Stomach (tissue), 9 donors: ENCODE results near the gene ELMO1. TPM values are rescaled to one million over a fixed set of nuclear protein-coding genes. Genes with fewer than 3 reads are reported as not detected.

Experiments
- DNase-seq, 2 donors: peaks; one replicate each; pipeline versions ENCODE4 v3.0.0 to v3.0.0-alpha.2; 2013 to 2019
- H3K27ac ChIP-seq, 5 donors: fragments of 200-600 bp in 4 of 5; sonication (generic) in 4 of 5; one replicate each; pipeline ENCODE4 v1.5.1; 2013 to 2019; ENCODE audit warnings: mild to moderate bottlenecking in 1 of 5, moderate library complexity in 1 of 5
- H3K27me3 ChIP-seq, 3 donors: fragments of 200-600 bp; sonication (generic); one replicate each; pipeline ENCODE4 v1.5.1; 2017 to 2019; ENCODE audit warnings: mixed run types in 1 of 3
- H3K36me3 ChIP-seq, 4 donors: fragments of 200-600 bp; sonication (generic); 1 replicate in 3 of 4; 2 replicates in 1 of 4; pipeline ENCODE4 v1.5.1; 2016 to 2019
- H3K4me1 ChIP-seq, 4 donors: fragments of 200-600 bp; sonication (generic); one replicate each; pipeline ENCODE4 v1.5.1; 2016 to 2019
- H3K4me3 ChIP-seq, 4 donors: fragments of 200-600 bp; sonication (generic) in 3 of 4; one replicate each; pipeline ENCODE4 v1.5.1; 2016 to 2019; ENCODE audit warnings: mild to moderate bottlenecking in 1 of 4
- H3K9me3 ChIP-seq, 4 donors: fragments of 200-600 bp; sonication (generic); one replicate each; pipeline ENCODE4 v1.5.1; 2016 to 2019
- EP300 ChIP-seq: sonication (generic); formaldehyde crosslinking; IDR thresholded peaks from one replicate; pipeline ENCODE4 v1.6.1; 2017; ENCODE audit warnings: antibody characterized with exemption
- POLR2A ChIP-seq, 4 donors: fragments of 450-650 bp; IDR thresholded peaks; one replicate each; pipeline ENCODE4 v1.6.1; 2016; ENCODE audit warnings: antibody characterized with exemption in 4 of 4, control low read depth in 2 of 4, mild to moderate bottlenecking in 1 of 4, moderate library complexity in 1 of 4
- POLR2AphosphoS5 ChIP-seq, 3 donors: sonication (generic); formaldehyde crosslinking; IDR thresholded peaks; one replicate each; pipeline ENCODE4 v1.6.1; 2016; ENCODE audit warnings: antibody characterized with exemption in 3 of 3
- WGBS, 5 donors: extraction: QIAGEN DNeasy Blood & Tissue Kit in 3 of 5; methylation state at CpG; one replicate each; pipeline versions ENCODE4 v1.1.5 to v1.1.7; 2013 to 2018; 5-methylcytosine and 5-hydroxymethylcytosine counted together
- intact Hi-C: fragments of 100-400 bp; cut with DNase I; formaldehyde crosslinking; loops from one replicate; pipeline ENCODE4 v1.15.1; 2023; ENCODE audit warnings: low total_unique reads
- polyA plus RNA-seq, 3 donors: library from polyadenylated mRNA; stranded (reverse); fragments of 200-250 nt; gene quantifications; one replicate each; pipeline ENCODE4 v1.2.3, GENCODE V29; 2013
- total RNA-seq, 5 donors: library from RNA; depleted of rRNA; stranded (reverse); fragments of >200 nt; gene quantifications; one replicate each; pipeline versions ENCODE4 v1.1.0 to v1.2.3, GENCODE V29; 2014 to 2016
- TF ChIP-seq, protein P1 (sequence below), 7 experiments: fragments of 450-650 bp in 4 of 7; fragments of 200-600 bp in 3 of 7; sonication (generic) in 3 of 7; IDR thresholded peaks; one replicate each; pipeline ENCODE4 v1.5.1; 2016 to 2019; ENCODE audit warnings: antibody characterized with exemption in 7 of 7, control low read depth in 2 of 7, mild to moderate bottlenecking in 1 of 7
- donor health status: healthy with polysubstance abuse.
- donor health status: Bipolar disorder and iron deficiency.
- donor health status: healthy.

The ELMO1 gene
- total and polyA plus RNA-seq, 8 donors = 4.1 to 117 (median 44.8) TPM

DNA sequence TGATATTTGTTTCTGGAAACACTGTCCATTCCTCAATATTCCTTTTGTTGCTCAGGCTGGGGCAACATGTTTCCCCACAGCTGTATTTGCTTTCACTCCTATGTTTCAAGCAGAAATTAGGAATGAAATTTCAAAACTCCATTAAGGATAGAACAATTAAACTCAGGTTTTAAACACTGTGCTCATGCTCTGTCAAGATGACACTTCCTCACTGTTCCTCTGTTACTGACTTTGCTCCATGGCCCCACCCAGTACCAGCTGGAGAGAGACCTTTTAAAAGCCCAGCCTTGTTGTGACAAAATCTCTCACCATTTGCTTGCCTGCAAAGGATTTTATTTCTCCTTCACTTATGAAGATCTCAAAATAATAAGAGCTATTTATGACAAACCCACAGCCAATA lies 197.4 kb downstream of the ELMO1 start:
- no peaks in the 10 kb centered on the region for H3K27me3 ChIP-seq
- peaks cover 0 to 5% (median 0%) of the 10 kb centered on the region in 4 donors for H3K4me1 ChIP-seq
- H3K27ac ChIP-seq = peak overlapping the region in 2 of 5 donors; percentile 4 to 43
- DNase-seq = no peak
- no peak overlapping the region for H3K4me3 ChIP-seq
- intact Hi-C loops = no loop called here
- peaks cover 0 to 4% (median 0%) of the 10 kb centered on the region in 4 donors for H3K36me3 ChIP-seq
- H3K9me3 ChIP-seq = no peaks in the 10 kb centered on the region
- TF ChIP-seq EP300 (no peak), POLR2AphosphoS5 (IDR thresholded peaks at IDR 0.05) (no peak), POLR2A (IDR thresholded peaks at IDR 0.05) (no peak)
- TF ChIP-seq, protein P1, sequence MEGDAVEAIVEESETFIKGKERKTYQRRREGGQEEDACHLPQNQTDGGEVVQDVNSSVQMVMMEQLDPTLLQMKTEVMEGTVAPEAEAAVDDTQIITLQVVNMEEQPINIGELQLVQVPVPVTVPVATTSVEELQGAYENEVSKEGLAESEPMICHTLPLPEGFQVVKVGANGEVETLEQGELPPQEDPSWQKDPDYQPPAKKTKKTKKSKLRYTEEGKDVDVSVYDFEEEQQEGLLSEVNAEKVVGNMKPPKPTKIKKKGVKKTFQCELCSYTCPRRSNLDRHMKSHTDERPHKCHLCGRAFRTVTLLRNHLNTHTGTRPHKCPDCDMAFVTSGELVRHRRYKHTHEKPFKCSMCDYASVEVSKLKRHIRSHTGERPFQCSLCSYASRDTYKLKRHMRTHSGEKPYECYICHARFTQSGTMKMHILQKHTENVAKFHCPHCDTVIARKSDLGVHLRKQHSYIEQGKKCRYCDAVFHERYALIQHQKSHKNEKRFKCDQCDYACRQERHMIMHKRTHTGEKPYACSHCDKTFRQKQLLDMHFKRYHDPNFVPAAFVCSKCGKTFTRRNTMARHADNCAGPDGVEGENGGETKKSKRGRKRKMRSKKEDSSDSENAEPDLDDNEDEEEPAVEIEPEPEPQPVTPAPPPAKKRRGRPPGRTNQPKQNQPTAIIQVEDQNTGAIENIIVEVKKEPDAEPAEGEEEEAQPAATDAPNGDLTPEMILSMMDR (IDR thresholded peaks at IDR 0.05) = no peak

DNA sequence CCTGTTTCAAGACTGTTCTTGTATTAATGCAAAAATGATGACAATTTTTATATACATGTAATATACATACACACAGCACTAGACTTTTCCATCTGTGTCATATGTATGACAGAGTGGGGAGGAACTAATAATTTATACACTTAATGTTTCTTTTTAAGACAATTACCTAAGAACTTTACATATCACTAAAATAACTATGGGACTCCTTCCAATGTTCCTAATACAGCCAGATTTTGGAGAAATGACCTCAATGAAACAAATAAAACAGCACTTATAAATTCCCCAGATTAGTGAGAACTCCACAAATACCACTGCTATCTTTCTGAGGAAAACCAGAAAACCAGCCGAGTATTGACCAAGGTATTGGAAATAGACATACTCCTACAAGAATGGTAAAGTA lies 199.4 kb downstream of the ELMO1 start:
- Histone ChIP-seq H3K36me3 (no peaks in the 10 kb centered on the region), H3K27me3 (no peaks in the 10 kb centered on the region), H3K4me3 (no peak overlapping the region), H3K9me3 (no peaks in the 10 kb centered on the region), H3K27ac (no peak overlapping the region), H3K4me1 (peaks cover 0 to 5% (median 0%) of the 10 kb centered on the region in 4 donors)
- DNase-seq = peak in 1 of 2 donors; percentile 53
- WGBS, 5 donors = 72 to 89% (median 84%) methylated on average over 1 of the region's 1 CpG
- TF ChIP-seq, protein P1 (IDR thresholded peaks at IDR 0.05) = no peak
- TF ChIP-seq POLR2AphosphoS5 (IDR thresholded peaks at IDR 0.05) (no peak), EP300 (no peak), POLR2A (IDR thresholded peaks at IDR 0.05) (no peak)
- intact Hi-C loops = no loop called here

DNA sequence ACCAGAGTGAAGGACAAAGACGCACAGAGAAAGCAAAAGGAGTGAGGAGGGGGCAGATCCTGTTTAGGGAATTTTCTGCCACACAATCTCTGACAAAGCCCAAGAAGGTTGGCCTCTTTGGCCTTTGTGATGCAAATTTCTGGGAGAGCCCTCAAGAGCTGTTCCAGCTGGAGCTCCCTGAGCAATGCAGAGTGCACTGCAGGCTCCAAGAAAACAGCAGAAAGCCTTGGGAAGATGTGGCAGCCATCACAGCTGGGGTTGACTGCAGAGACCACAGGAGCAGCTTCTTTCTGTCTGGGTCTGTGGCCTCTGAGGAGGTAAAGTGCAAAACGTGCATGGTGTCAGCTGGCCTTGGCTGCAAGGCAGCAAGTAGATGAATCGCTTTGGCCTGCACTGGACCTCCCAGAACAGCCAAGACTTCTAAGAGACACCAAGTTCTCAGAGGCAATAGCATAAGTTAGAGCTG lies 200.2 kb downstream of the ELMO1 start:
- TF ChIP-seq POLR2A (IDR thresholded peaks at IDR 0.05) (no peak), POLR2AphosphoS5 (IDR thresholded peaks at IDR 0.05) (no peak), EP300 (no peak)
- TF ChIP-seq, protein P1 (IDR thresholded peaks at IDR 0.05) = no peak
- no peaks in the 10 kb centered on the region for H3K36me3 ChIP-seq
- no peaks in the 10 kb centered on the region for H3K27me3 ChIP-seq
- DNase-seq = peak in 1 of 2 donors; percentile 79
- intact Hi-C loops = no loop called here
- no peak overlapping the region for H3K27ac ChIP-seq
- peaks cover 0 to 5% (median 0%) of the 10 kb centered on the region in 4 donors for H3K4me1 ChIP-seq
- 33 to 49% (median 45%) methylated on average over 3 of the region's 3 CpGs for WGBS, 5 donors
- no peak overlapping the region for H3K4me3 ChIP-seq
- no peaks in the 10 kb centered on the region for H3K9me3 ChIP-seq

DNA sequence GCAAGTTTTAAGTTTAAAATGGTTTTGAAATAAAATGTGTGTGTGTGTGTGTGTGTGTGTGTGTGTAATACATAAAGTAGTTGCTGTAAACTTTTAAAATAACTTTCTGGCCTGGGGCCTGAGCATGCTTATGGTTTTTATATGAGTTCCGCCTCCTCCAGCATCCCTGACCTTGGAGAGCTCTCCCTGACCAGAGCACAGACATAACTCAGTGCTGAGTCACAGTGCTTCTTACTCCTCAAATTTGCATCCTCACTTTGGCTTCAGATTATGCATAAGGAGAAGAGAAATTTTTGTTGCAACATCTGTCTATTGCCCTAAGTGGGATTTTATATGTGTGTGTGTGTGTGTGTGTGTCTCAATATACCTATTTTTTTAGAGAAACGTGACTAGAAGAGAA lies 200.8 kb downstream of the ELMO1 start:
- no peak for TF ChIP-seq POLR2AphosphoS5 (IDR thresholded peaks at IDR 0.05)
- Histone ChIP-seq H3K9me3 (no peaks in the 10 kb centered on the region), H3K27ac (no peak overlapping the region), H3K36me3 (no peaks in the 10 kb centered on the region), H3K27me3 (no peaks in the 10 kb centered on the region), H3K4me3 (no peak overlapping the region), H3K4me1 (peaks cover 0 to 5% (median 0%) of the 10 kb centered on the region in 4 donors)
- DNase-seq = peak in 1 of 2 donors; percentile 87
- intact Hi-C loops = no loop called here
- WGBS, 5 donors = 37 to 56% (median 42%) methylated on average over 2 of the region's 2 CpGs

DNA sequence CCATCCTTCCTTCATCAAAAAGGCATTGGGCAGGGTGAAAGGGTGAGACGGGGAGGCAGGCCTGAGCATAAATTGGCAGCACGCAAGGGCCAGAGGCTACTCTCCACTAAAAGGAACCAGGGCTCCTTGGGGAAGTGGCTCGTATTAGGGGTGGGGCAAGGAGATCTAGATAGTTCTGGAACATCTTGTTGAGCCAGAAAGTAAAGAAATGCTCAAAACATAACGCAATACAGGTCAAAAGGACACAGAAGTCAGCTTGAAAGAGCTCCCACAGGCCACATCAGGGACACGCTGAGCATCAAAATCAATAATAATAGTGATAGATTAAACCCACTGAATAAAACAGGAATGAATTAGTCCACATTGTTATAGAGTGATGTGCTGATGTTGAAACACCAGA lies 203.1 kb downstream of the ELMO1 start:
- Histone ChIP-seq H3K4me3 (no peak overlapping the region), H3K4me1 (peaks cover 0 to 5% (median 0%) of the 10 kb centered on the region in 4 donors), H3K27me3 (no peaks in the 10 kb centered on the region), H3K27ac (no peak overlapping the region), H3K9me3 (no peaks in the 10 kb centered on the region), H3K36me3 (no peaks in the 10 kb centered on the region)
- TF ChIP-seq EP300 (no peak), POLR2A (IDR thresholded peaks at IDR 0.05) (no peak), POLR2AphosphoS5 (IDR thresholded peaks at IDR 0.05) (no peak)
- TF ChIP-seq, protein P1 (IDR thresholded peaks at IDR 0.05) = no peak
- 73 to 89% (median 82%) methylated on average over 5 of the region's 5 CpGs for WGBS, 5 donors
- no peak for DNase-seq
- intact Hi-C loops = no loop called here
